Measurements from ENCODE around the gene TDO2.
A peak's percentile ranks its signal among the peaks of the same experiment; 100 is the strongest.

The TDO2 gene

DNA sequence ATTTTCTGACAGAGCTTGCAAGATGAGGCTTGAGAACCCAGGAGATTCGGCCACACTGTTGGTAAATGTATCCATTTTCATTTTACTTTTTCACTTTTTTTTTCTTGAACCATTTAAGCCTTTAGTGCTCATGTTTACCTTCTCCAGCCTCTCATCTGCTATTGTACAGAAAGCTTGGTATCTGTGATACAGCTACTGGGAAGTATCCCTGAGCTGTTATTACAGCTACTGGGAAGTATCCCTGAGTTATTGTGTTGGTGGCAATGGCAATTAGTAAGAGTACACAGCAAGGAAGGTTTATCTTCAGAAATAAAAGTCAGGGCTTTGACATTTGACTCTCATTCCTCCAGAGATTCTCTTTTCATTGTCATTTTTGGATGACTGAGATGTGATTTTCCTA lies 38.3 kb downstream of the TDO2 start:
- no peaks in the 10 kb centered on the region for H3K27me3 ChIP-seq (ENCODE audit: control insufficient read depth, insufficient read depth, low read length)
- H3K4me1 ChIP-seq (ENCODE audit: control insufficient read depth, insufficient read depth, low read length) = peaks cover 5% of the 10 kb centered on the region
- H3K9ac ChIP-seq (ENCODE audit: low read length) = no peak overlapping the region
- no peak overlapping the region for H3K4me3 ChIP-seq (ENCODE audit: low read length)
- H3K36me3 ChIP-seq (ENCODE audit: control insufficient read depth, insufficient read depth, low read length) = no peaks in the 10 kb centered on the region
- no peaks in the 10 kb centered on the region for H3K9me3 ChIP-seq (ENCODE audit: control insufficient read depth, low read length)

DNA sequence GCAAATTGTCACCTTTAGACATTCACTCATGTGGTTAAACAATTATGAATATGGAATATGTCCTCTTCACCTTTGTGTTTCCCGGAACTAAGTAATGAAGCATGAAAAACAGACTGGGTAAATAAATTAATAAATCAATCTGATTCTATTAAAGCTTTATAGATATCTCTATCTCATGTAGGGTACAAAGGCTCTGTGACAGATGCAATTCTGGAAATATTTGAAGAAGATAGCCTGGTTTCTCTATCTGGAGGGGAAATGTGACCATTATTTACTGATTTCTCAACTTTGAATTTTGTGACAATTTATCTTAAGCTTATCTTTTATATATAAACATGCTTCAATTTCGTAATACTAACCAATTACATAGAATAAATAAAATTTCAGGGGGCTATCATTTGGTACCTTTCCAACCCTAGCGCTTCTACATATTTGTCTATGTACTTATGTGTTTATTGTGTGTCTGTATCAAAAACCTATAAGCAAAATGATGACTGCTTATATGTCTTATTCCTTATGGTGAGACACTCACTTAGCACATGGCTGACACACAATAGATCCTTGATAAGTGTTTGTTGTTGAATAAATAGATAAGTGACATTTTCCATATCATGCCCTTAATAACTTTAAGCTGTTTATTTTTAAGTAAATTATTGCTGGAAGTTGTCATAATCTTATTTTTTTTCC lies 40.3 kb downstream of the TDO2 start:
- Histone ChIP-seq H3K27me3 (ENCODE audit: control insufficient read depth, insufficient read depth, low read length) (no peaks in the 10 kb centered on the region), H3K36me3 (ENCODE audit: control insufficient read depth, insufficient read depth, low read length) (no peaks in the 10 kb centered on the region), H3K9me3 (ENCODE audit: control insufficient read depth, low read length) (no peaks in the 10 kb centered on the region), H3K9ac (ENCODE audit: low read length) (no peak overlapping the region), H3K4me1 (ENCODE audit: control insufficient read depth, insufficient read depth, low read length) (peaks cover 5% of the 10 kb centered on the region), H3K4me3 (ENCODE audit: low read length) (no peak overlapping the region)

DNA sequence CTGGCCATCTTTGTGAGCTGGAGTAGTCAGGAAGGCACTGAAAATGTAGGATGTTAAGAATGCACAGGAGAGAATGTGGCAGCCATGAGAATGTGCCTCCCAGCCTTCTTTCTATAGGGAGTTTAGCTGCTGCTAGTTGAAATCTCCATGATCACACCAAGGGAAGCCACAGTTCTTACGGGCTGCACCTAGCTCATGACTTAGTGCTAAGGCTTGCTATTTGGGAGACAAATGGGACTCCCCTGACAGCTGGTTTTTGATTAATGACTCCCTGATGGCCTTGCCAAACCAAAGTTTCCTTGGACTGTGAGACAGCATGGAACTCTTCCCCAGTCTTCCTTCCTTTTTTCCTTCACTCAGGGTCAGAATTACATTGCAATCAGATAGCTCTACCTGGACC lies 41.0 kb downstream of the TDO2 start:
- Histone ChIP-seq H3K27me3 (ENCODE audit: control insufficient read depth, insufficient read depth, low read length) (no peaks in the 10 kb centered on the region), H3K36me3 (ENCODE audit: control insufficient read depth, insufficient read depth, low read length) (no peaks in the 10 kb centered on the region), H3K9ac (ENCODE audit: low read length) (no peak overlapping the region), H3K4me3 (ENCODE audit: low read length) (no peak overlapping the region), H3K4me1 (ENCODE audit: control insufficient read depth, insufficient read depth, low read length) (peaks cover 5% of the 10 kb centered on the region), H3K9me3 (ENCODE audit: control insufficient read depth, low read length) (no peaks in the 10 kb centered on the region)

DNA sequence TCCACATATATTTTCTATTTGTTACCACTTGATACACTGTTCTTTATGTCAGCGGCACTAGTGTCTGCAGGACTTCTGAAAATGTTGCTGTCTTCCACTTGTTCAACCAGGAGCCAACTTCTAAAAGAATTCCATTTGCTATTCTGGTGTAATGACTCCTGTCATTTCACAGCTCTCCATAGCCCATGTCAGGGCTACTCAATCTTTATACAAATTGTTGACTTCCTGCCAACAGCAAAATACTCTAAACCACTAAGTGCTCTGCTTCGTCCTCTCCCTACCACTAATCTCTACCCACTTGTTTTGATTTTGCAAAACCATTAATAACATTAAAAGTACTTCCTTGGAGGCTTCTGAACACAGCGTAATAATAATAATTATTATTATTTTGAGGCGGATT lies 43.0 kb downstream of the TDO2 start:
- Histone ChIP-seq H3K4me1 (ENCODE audit: control insufficient read depth, insufficient read depth, low read length) (peaks cover 5% of the 10 kb centered on the region), H3K27me3 (ENCODE audit: control insufficient read depth, insufficient read depth, low read length) (no peaks in the 10 kb centered on the region), H3K4me3 (ENCODE audit: low read length) (no peak overlapping the region), H3K9me3 (ENCODE audit: control insufficient read depth, low read length) (no peaks in the 10 kb centered on the region), H3K36me3 (ENCODE audit: control insufficient read depth, insufficient read depth, low read length) (no peaks in the 10 kb centered on the region), H3K9ac (ENCODE audit: low read length) (no peak overlapping the region)

DNA sequence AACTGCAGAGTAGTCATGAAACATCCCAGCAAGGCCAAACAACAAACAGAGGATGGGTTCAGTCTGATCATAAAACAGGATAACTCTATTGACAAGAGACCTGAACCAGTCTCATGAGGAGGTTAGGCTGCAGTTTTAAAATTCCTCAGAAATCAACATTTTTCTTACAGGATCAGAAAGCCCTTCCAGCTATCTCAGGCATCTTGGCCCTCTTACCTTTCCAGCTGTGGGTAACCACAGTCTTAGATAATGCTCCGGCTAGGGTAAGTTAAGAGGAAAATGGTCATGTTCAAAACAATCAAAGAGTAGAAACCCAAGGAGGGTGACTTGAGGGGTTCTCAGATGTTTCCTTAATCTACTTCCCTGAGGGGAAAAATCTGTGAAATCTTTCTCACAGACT lies 45.0 kb downstream of the TDO2 start:
- Histone ChIP-seq H3K9ac (ENCODE audit: low read length) (no peak overlapping the region), H3K9me3 (ENCODE audit: control insufficient read depth, low read length) (no peaks in the 10 kb centered on the region), H3K36me3 (ENCODE audit: control insufficient read depth, insufficient read depth, low read length) (no peaks in the 10 kb centered on the region), H3K27me3 (ENCODE audit: control insufficient read depth, insufficient read depth, low read length) (no peaks in the 10 kb centered on the region), H3K4me1 (ENCODE audit: control insufficient read depth, insufficient read depth, low read length) (peaks cover 4% of the 10 kb centered on the region), H3K4me3 (ENCODE audit: low read length) (no peak overlapping the region)

DNA sequence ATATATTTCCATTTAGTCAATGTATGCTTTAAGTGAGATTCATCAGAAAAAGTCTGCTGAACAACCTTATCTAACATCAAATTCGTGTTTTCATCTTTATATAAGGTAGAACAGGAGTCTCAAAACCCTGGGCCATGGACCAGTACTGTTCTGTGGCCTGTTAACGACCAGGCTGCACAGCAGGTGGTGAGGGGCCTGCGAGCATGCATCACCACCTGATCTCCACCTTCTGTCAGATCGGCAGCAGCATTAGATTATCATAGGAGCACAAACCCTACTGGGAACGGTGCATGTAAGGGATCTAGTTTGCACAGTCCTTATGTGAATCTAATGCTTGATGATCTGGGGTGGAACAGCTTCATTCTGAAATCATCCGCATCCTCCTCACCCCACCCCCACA lies 47.0 kb downstream of the TDO2 start:
- Histone ChIP-seq H3K9me3 (ENCODE audit: control insufficient read depth, low read length) (no peaks in the 10 kb centered on the region), H3K36me3 (ENCODE audit: control insufficient read depth, insufficient read depth, low read length) (no peaks in the 10 kb centered on the region), H3K4me3 (ENCODE audit: low read length) (no peak overlapping the region), H3K27me3 (ENCODE audit: control insufficient read depth, insufficient read depth, low read length) (no peaks in the 10 kb centered on the region), H3K9ac (ENCODE audit: low read length) (no peak overlapping the region), H3K4me1 (ENCODE audit: control insufficient read depth, insufficient read depth, low read length) (peaks cover 9% of the 10 kb centered on the region)

DNA sequence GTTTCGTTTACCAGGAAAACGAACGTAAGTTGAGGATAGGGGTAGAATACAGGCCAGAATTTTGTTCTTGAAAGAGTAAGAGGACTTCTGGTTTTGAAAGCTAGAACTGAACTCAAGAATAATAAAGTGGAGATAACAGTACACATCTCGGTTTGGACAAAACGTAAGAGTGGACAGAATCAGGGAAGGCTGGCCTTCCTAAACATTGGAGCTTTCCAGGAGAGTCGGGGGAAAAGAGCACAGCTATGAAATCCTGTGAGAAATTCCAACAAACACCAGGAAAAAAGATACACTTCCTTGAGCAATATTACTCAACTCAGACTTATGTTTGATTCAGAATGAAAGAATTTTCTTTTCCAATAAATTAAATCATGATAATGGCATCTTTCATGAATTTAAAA lies 49.0 kb downstream of the TDO2 start:
- no peaks in the 10 kb centered on the region for H3K27me3 ChIP-seq (ENCODE audit: control insufficient read depth, insufficient read depth, low read length)
- H3K9ac ChIP-seq (ENCODE audit: low read length) = no peak overlapping the region
- peaks cover 9% of the 10 kb centered on the region for H3K4me1 ChIP-seq (ENCODE audit: control insufficient read depth, insufficient read depth, low read length)
- H3K4me3 ChIP-seq (ENCODE audit: low read length) = no peak overlapping the region
- H3K36me3 ChIP-seq (ENCODE audit: control insufficient read depth, insufficient read depth, low read length) = no peaks in the 10 kb centered on the region
- H3K9me3 ChIP-seq (ENCODE audit: control insufficient read depth, low read length) = no peaks in the 10 kb centered on the region

DNA sequence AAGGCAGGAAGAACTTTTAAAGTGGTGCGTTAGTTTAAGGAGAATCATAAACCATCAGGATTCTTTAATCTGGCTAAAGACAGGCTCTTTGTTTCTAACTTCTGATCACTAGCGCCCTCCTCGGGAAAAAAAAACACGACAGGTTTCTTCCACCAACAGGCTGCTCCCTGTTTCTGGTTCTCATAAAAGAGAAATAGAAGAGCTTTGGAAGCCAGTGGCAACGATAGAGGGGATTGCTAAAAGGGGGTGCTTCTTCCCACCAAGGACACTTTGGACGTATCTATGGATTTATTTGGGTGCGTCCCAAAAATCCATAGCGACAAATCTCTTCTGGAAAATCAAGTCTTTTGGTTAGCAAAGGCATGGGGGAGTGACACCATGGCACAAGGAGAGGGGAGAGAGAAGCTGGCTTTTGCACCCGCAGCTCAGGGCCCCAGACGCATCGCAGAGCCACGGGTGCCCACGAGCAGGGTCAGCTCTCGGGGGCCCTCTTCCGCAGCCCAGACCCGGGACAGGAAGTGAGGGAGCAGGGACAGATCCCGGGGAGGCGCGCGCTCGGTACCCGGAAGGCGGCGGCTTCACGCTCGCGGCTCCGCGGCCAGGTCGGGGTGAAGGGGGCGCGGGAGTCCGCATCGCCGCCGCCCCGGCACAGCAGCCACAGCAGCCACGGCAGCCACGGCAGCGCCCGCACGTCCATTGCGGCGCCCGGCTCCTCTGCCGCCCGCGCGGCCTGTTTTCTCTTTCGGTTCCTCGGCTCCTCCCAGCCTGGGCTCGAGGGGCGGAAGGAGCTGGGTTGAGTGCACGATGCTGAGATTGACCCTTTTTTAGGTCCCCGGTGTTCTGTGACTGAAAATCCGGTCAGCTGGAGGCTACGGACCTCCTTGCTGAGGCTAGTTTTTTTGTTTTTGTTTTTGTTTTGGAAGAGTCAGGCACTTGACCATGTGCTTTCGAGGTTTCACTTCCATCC lies 49.9 kb downstream of the TDO2 start, which contains the start of gene CTSO:
CTSO (minus strand) TSS at position 716 of the 967 bp plus-strand sequence; CDS start at position 697, 19 bp downstream.
- Histone ChIP-seq H3K4me1 (ENCODE audit: control insufficient read depth, insufficient read depth, low read length) (peaks cover 9% of the 10 kb centered on the region), H3K27me3 (ENCODE audit: control insufficient read depth, insufficient read depth, low read length) (no peaks in the 10 kb centered on the region), H3K4me3 (ENCODE audit: low read length) (peak within 1 kb of the TSS; percentile 93), H3K9ac (ENCODE audit: low read length) (peak within 1 kb of the TSS; percentile 91), H3K9me3 (ENCODE audit: control insufficient read depth, low read length) (no peaks in the 10 kb centered on the region), H3K36me3 (ENCODE audit: control insufficient read depth, insufficient read depth, low read length) (no peaks in the 10 kb centered on the region)

DNA sequence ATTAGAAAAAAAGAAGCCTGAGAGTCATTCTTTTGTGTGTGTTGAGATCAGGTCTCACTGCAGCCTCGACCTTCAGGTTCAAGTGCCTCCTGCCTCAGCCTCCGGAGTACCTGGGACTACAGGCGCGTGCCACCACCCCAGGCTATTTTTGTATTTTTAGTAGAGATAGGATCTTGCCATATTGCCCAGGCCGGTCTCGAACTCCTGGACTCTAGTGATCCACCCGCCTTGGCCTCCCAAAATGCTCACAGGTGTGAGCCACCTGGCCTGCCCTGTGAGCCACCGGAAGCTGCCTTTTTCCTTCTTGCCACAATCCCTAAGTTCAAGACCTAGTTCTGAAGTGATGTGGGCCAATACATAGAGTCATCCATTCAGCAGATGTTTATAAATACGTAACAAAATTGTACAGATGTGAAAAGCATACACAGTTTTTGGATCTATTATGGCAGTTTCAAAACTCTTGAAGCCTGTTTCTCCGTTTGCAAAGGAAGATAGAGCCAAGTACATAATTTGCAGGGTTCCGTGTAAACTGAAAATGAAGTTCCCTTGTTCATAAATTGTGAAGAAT lies 50.7 kb downstream of the TDO2 start:
- Histone ChIP-seq H3K9me3 (ENCODE audit: control insufficient read depth, low read length) (no peaks in the 10 kb centered on the region), H3K36me3 (ENCODE audit: control insufficient read depth, insufficient read depth, low read length) (no peaks in the 10 kb centered on the region), H3K4me3 (ENCODE audit: low read length) (peak overlapping the region; percentile 93), H3K4me1 (ENCODE audit: control insufficient read depth, insufficient read depth, low read length) (peaks cover 9% of the 10 kb centered on the region), H3K27me3 (ENCODE audit: control insufficient read depth, insufficient read depth, low read length) (no peaks in the 10 kb centered on the region), H3K9ac (ENCODE audit: low read length) (peak overlapping the region; percentile 91)

DNA sequence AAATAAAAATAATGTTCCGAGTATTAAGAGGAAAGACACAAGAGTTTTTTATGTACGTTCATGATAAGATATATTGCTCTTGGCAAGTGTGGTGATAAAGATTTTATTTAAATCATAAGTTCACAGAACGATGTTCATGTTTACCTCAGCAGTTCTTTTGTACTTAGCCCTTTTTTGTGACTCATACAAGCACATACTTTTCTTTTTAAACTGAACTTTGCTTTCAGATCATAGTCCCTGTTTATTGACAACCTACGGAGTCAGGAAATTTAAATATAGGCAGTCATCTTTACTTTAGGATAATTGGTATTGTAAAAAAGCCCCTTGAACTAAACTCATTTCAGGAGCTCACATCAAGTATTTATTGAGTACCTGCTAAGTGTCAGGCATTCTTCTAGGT lies 51.4 kb downstream of the TDO2 start:
- no peak overlapping the region for H3K4me3 ChIP-seq (ENCODE audit: low read length)
- H3K27me3 ChIP-seq (ENCODE audit: control insufficient read depth, insufficient read depth, low read length) = no peaks in the 10 kb centered on the region
- no peaks in the 10 kb centered on the region for H3K9me3 ChIP-seq (ENCODE audit: control insufficient read depth, low read length)
- peaks cover 9% of the 10 kb centered on the region for H3K4me1 ChIP-seq (ENCODE audit: control insufficient read depth, insufficient read depth, low read length)
- H3K9ac ChIP-seq (ENCODE audit: low read length) = no peak overlapping the region
- H3K36me3 ChIP-seq (ENCODE audit: control insufficient read depth, insufficient read depth, low read length) = no peaks in the 10 kb centered on the region

DNA sequence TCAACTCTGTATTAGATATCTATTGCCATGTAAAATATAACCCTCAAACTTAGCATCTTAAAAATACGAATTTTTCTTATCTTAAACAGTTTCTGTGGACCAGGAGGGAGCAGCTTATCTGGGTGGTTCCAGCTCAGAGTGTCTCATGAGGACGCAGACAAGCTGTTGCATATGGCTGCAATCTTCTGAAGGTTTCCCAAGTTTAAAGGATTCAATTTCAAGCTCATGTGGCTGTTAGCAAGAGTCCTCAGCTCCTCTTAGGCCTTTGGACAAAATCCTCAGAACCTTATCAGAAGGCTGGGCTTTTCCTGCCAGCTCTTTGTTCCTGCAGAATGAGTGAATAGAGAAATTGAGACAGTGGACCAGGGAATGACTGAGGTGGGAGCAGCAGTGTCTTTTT lies 53.0 kb downstream of the TDO2 start:
- Histone ChIP-seq H3K36me3 (ENCODE audit: control insufficient read depth, insufficient read depth, low read length) (no peaks in the 10 kb centered on the region), H3K4me1 (ENCODE audit: control insufficient read depth, insufficient read depth, low read length) (peaks cover 9% of the 10 kb centered on the region), H3K27me3 (ENCODE audit: control insufficient read depth, insufficient read depth, low read length) (no peaks in the 10 kb centered on the region), H3K9me3 (ENCODE audit: control insufficient read depth, low read length) (no peaks in the 10 kb centered on the region), H3K4me3 (ENCODE audit: low read length) (no peak overlapping the region), H3K9ac (ENCODE audit: low read length) (no peak overlapping the region)

DNA sequence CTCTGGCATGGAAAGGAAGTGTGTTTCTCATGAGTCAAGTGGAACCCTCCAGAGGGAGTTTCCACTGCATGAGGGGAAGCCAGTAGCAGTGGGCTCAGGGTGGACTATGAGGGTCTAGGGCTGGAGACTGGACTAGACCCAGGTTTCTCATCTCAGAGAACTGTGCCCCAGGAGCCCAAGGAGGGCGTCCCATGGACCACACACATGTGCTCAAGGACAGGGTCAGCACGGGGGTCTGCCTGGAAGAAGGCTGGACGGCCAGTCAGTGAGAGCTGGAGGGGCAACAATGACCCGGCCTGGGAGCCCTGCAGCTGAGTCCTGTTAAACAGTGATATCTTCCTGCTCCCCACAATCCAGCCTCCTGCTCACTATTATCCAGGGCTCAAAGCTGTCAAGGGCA lies 55.9 kb downstream of the TDO2 start:
- H3K36me3 ChIP-seq (ENCODE audit: control insufficient read depth, insufficient read depth, low read length) = no peaks in the 10 kb centered on the region
- H3K4me1 ChIP-seq (ENCODE audit: control insufficient read depth, insufficient read depth, low read length) = peaks cover 3% of the 10 kb centered on the region
- no peak overlapping the region for H3K9ac ChIP-seq (ENCODE audit: low read length)
- no peak overlapping the region for H3K4me3 ChIP-seq (ENCODE audit: low read length)
- H3K9me3 ChIP-seq (ENCODE audit: control insufficient read depth, low read length) = no peaks in the 10 kb centered on the region
- no peaks in the 10 kb centered on the region for H3K27me3 ChIP-seq (ENCODE audit: control insufficient read depth, insufficient read depth, low read length)
